WTC11 (cell line): ENCODE results near the gene OMG. TPM values are rescaled to one million over a fixed set of nuclear protein-coding genes. Genes with fewer than 3 reads are reported as not detected.

Source experiments
- ATAC-seq: fragments of 200-7000 bp; cut with Tn5 transposase; 2 replicates; pipeline ENCODE4 v1.10.0; 2021; ENCODE audit warnings: mild to moderate bottlenecking, moderate library complexity
- CTCF ChIA-PET: fragments of 300-600 bp; sonication (Branson Sonifier 250); formaldehyde crosslinking; loops from one replicate; lab custom pipeline; 2021; ENCODE audit warnings: antibody characterized with exemption; lab: Charles Lee
- POLR2A ChIA-PET: fragments of 350-600 bp; sonication (Branson Sonifier 250); formaldehyde crosslinking; loops from one replicate; lab custom pipeline; 2021; ENCODE audit warnings: antibody characterized with exemption; lab: Charles Lee
- DNase-seq: peaks from one replicate; pipeline ENCODE4 v3.0.0; 2021; ENCODE audit warnings: low spot score
- H3K27ac Mint-ChIP-seq: 2 replicates; pipeline ENCODE4 v1.8.0; 2021; ENCODE audit warnings: mixed read lengths
- H3K27me3 Mint-ChIP-seq: 2 replicates; pipeline ENCODE4 v1.8.0; 2021; ENCODE audit warnings: low read depth, mild to moderate bottlenecking, moderate library complexity, mixed read lengths
- H3K36me3 Mint-ChIP-seq: 2 replicates; pipeline ENCODE4 v1.8.0; 2021; ENCODE audit warnings: mixed read lengths
- H3K4me1 Mint-ChIP-seq: 2 replicates; pipeline ENCODE4 v1.8.0; 2022; ENCODE audit warnings: mixed read lengths
- H3K4me3 Mint-ChIP-seq: 2 replicates; pipeline ENCODE4 v1.8.0; 2021; ENCODE audit warnings: mild to moderate bottlenecking, moderate library complexity, mixed read lengths
- H3K9me3 Mint-ChIP-seq: 2 replicates; pipeline ENCODE4 v1.8.0; 2021; ENCODE audit warnings: mixed read lengths
- ATF1 ChIP-seq: sonication (generic); formaldehyde crosslinking; IDR thresholded peaks from 2 replicates; pipeline ENCODE4 v1.8.1; 2023; ENCODE audit warnings: mild to moderate bottlenecking, moderate library complexity, missing genetic modification reagents
- ATF2 ChIP-seq: sonication (generic); formaldehyde crosslinking; IDR thresholded peaks from 2 replicates; pipeline ENCODE4 v1.8.1; 2022; ENCODE audit warnings: low read depth, missing genetic modification reagents, borderline replicate concordance
- ATF3 ChIP-seq: sonication (generic); formaldehyde crosslinking; conservative IDR thresholded peaks from 2 replicates; pipeline ENCODE4 v1.8.1; 2022; ENCODE audit warnings: mild to moderate bottlenecking, missing genetic modification reagents
- CBFB ChIP-seq: sonication (generic); formaldehyde crosslinking; IDR thresholded peaks from 2 replicates; pipeline ENCODE4 v1.8.1; 2022; ENCODE audit warnings: mild to moderate bottlenecking, low read depth, missing genetic modification reagents
- CDX4 ChIP-seq: fragments of 250-450 bp; sonication (Bioruptor Pico); IDR thresholded peaks from 2 replicates; pipeline ENCODE4 v1.9.0; 2021; ENCODE audit warnings: moderate library complexity, mild to moderate bottlenecking, inconsistent platforms, borderline replicate concordance
- E2F1 ChIP-seq: sonication (generic); formaldehyde crosslinking; IDR thresholded peaks from 2 replicates; pipeline ENCODE4 v1.8.0; 2022; ENCODE audit warnings: mild to moderate bottlenecking, missing genetic modification reagents
- ESRRA ChIP-seq: sonication (generic); formaldehyde crosslinking; IDR thresholded peaks from 2 replicates; pipeline ENCODE4 v1.8.1; 2022; ENCODE audit warnings: mild to moderate bottlenecking, missing genetic modification reagents, borderline replicate concordance
- ETV6 ChIP-seq: sonication (generic); formaldehyde crosslinking; IDR thresholded peaks from 2 replicates; pipeline ENCODE4 v1.8.1; 2022; ENCODE audit warnings: mild to moderate bottlenecking, missing genetic modification reagents
- FOXP1 ChIP-seq: sonication (generic); formaldehyde crosslinking; IDR thresholded peaks from 2 replicates; pipeline ENCODE4 v1.8.0; 2022; ENCODE audit warnings: missing genetic modification reagents, mild to moderate bottlenecking, moderate library complexity, borderline replicate concordance
- HMGXB4 ChIP-seq: sonication (generic); formaldehyde crosslinking; IDR thresholded peaks from 2 replicates; pipeline ENCODE4 v1.8.1; 2023; ENCODE audit warnings: mild to moderate bottlenecking, moderate library complexity, missing genetic modification reagents
- IRF2 ChIP-seq: sonication (generic); formaldehyde crosslinking; IDR thresholded peaks from 2 replicates; pipeline ENCODE4 v1.8.0; 2022; ENCODE audit warnings: low read depth, missing genetic modification reagents, borderline replicate concordance
- JAZF1 ChIP-seq: fragments of 250-450 bp; sonication (Bioruptor Pico); IDR thresholded peaks from 2 replicates; pipeline ENCODE4 v1.9.0; 2021; ENCODE audit warnings: moderate library complexity, mild to moderate bottlenecking, inconsistent platforms
- MAX ChIP-seq: sonication (generic); formaldehyde crosslinking; IDR thresholded peaks from 2 replicates; pipeline ENCODE4 v1.8.0; 2022; ENCODE audit warnings: mild to moderate bottlenecking, missing genetic modification reagents
- MYBL2 ChIP-seq: sonication (generic); formaldehyde crosslinking; IDR thresholded peaks from 2 replicates; pipeline ENCODE4 v1.8.1; 2023; ENCODE audit warnings: mild to moderate bottlenecking, moderate library complexity, missing genetic modification reagents
- NR1H2 ChIP-seq: sonication (generic); formaldehyde crosslinking; IDR thresholded peaks from 2 replicates; pipeline ENCODE4 v1.9.0; 2021; ENCODE audit warnings: mild to moderate bottlenecking, moderate library complexity, missing genetic modification reagents
- NR3C1 ChIP-seq: sonication (generic); formaldehyde crosslinking; conservative IDR thresholded peaks from 2 replicates; pipeline ENCODE4 v1.8.1; 2023; ENCODE audit warnings: low read depth, mild to moderate bottlenecking, missing genetic modification reagents
- SMAD4 ChIP-seq: sonication (generic); formaldehyde crosslinking; IDR thresholded peaks from 2 replicates; pipeline ENCODE4 v1.8.0; 2022; ENCODE audit warnings: mild to moderate bottlenecking, missing genetic modification reagents
- SOX15 ChIP-seq: fragments of 250-450 bp; sonication (Bioruptor Pico); IDR thresholded peaks from 2 replicates; pipeline ENCODE4 v1.9.0; 2021; ENCODE audit warnings: mild to moderate bottlenecking
- STAT6 ChIP-seq: sonication (generic); formaldehyde crosslinking; conservative IDR thresholded peaks from 2 replicates; pipeline ENCODE4 v1.8.1; 2023; ENCODE audit warnings: mild to moderate bottlenecking, low read depth, missing genetic modification reagents, moderate library complexity
- USF2 ChIP-seq: sonication (generic); formaldehyde crosslinking; IDR thresholded peaks from 2 replicates; pipeline ENCODE4 v1.8.1; 2023; ENCODE audit warnings: mild to moderate bottlenecking, missing genetic modification reagents, moderate library complexity
- ZNF138 ChIP-seq: sonication (generic); formaldehyde crosslinking; conservative IDR thresholded peaks from 2 replicates; pipeline ENCODE4 v1.8.1; 2022; ENCODE audit warnings: mild to moderate bottlenecking, moderate library complexity, missing genetic modification reagents
- ZNF416 ChIP-seq: fragments of 250-450 bp; sonication (Bioruptor Pico); IDR thresholded peaks from 2 replicates; pipeline ENCODE4 v1.9.0; 2021; ENCODE audit warnings: mild to moderate bottlenecking, inconsistent platforms
- total RNA-seq: library from RNA; stranded (reverse); gene quantifications from 3 replicates; pipeline ENCODE4 v1.2.3, GENCODE V29; 2021

The OMG gene
- total RNA-seq, 1 experiment from 2014 or later, result not detected

GRCh38 chr17:31299624-31300023, 2.6 kb upstream of the OMG start (continued):
- TF ChIP-seq STAT6 (no peak), NR1H2 (CRISPR knock-in tag) (no peak), JAZF1 (CRISPR knock-in tag) (no peak), ATF3 (no peak)

- ATAC-seq, result no peak
- H3K27me3 Mint-ChIP-seq, result no peaks in the 10 kb centered on the region
- no peaks in the 10 kb centered on the region for H3K36me3 Mint-ChIP-seq
- no peaks in the 10 kb centered on the region for H3K9me3 Mint-ChIP-seq
- ChIA-PET POLR2A (no interaction called here), CTCF (no interaction called here)
- no peak for DNase-seq
- H3K4me3 Mint-ChIP-seq, result no peak overlapping the region
- no peak for TF ChIP-seq ESRRA (CRISPR knock-in tag)
- TF ChIP-seq ATF1, result no peak
- TF ChIP-seq ZNF416, result no peak
- TF ChIP-seq ZNF138 (CRISPR knock-in tag), result no peak
- no peak for TF ChIP-seq ETV6 (CRISPR knock-in tag)
- no peak for TF ChIP-seq CBFB
- TF ChIP-seq MYBL2, result no peak
- no peak for TF ChIP-seq FOXP1 (CRISPR knock-in tag)
- TF ChIP-seq HMGXB4 (CRISPR knock-in tag), result no peak
- no peak for TF ChIP-seq NR3C1
- TF ChIP-seq USF2 (CRISPR knock-in tag), result no peak
- TF ChIP-seq SOX15 (CRISPR knock-in tag), result no peak
- TF ChIP-seq ATF2, result no peak
- no peak for TF ChIP-seq SMAD4 (CRISPR knock-in tag)
- TF ChIP-seq CDX4 (CRISPR knock-in tag), result no peak
- TF ChIP-seq E2F1 (CRISPR knock-in tag), result no peak
- TF ChIP-seq MAX (CRISPR knock-in tag), result no peak
- no peak for TF ChIP-seq IRF2 (CRISPR knock-in tag)
- no peak for TF ChIP-seq STAT6
- no peak overlapping the region for H3K27ac Mint-ChIP-seq
- peaks cover 12% of the 10 kb centered on the region for H3K4me1 Mint-ChIP-seq
Observed at GRCh38 chr17:31296142-31296541, 897 bp downstream of the OMG start.
